ENCODE measurements around the gene NCSTN. TPM values are rescaled to one million over a fixed set of nuclear protein-coding genes. Genes with fewer than 3 reads are reported as not detected.

Gene NCSTN
- total RNA-seq, 2 experiments from 2014 or later = 64.5 to 65.3 TPM

- no peak overlapping the region for H3K4me3 Mint-ChIP-seq
- H3K27me3 Mint-ChIP-seq = peaks cover 40% of the 10 kb centered on the region
- DNase-seq = no peak
- H3K36me3 Mint-ChIP-seq (ENCODE audit: low read depth) = no peaks in the 10 kb centered on the region
- ChIA-PET POLR2A (no interaction called here), CTCF (no interaction called here)
- H3K4me1 Mint-ChIP-seq = peaks cover 6% of the 10 kb centered on the region
- H3K9me3 Mint-ChIP-seq = no peaks in the 10 kb centered on the region
- H3K27ac Mint-ChIP-seq = no peak overlapping the region
Observed at GRCh38 chr1:160403244-160403643, 60.1 kb downstream of the NCSTN start.

- H3K27me3 Mint-ChIP-seq = peaks cover 35% of the 10 kb centered on the region
- ChIA-PET CTCF (no interaction called here), POLR2A (no interaction called here)
- peaks cover 3% of the 10 kb centered on the region for H3K4me1 Mint-ChIP-seq
- no peaks in the 10 kb centered on the region for H3K9me3 Mint-ChIP-seq
- H3K36me3 Mint-ChIP-seq (ENCODE audit: low read depth) = no peaks in the 10 kb centered on the region
- no peak for DNase-seq
- no peak overlapping the region for H3K27ac Mint-ChIP-seq
- no peak overlapping the region for H3K4me3 Mint-ChIP-seq
Observed at GRCh38 chr1:160404094-160404493, 60.9 kb downstream of the NCSTN start.

GRCh38 chr1:160405331-160405877, 62.2 kb downstream of the NCSTN start:
- H3K27ac Mint-ChIP-seq = no peak overlapping the region
- ChIA-PET CTCF (no interaction called here), POLR2A (no interaction called here)
- no peaks in the 10 kb centered on the region for H3K36me3 Mint-ChIP-seq (ENCODE audit: low read depth)
- H3K9me3 Mint-ChIP-seq = no peaks in the 10 kb centered on the region
- peaks cover 28% of the 10 kb centered on the region for H3K27me3 Mint-ChIP-seq
- H3K4me1 Mint-ChIP-seq = peaks cover 2% of the 10 kb centered on the region
- no peak for DNase-seq
- no peak overlapping the region for H3K4me3 Mint-ChIP-seq

GRCh38 chr1:160406131-160406968, 63.2 kb downstream of the NCSTN start:
- Mint-ChIP-seq H3K9me3 (no peaks in the 10 kb centered on the region), H3K4me1 (no peaks in the 10 kb centered on the region), H3K36me3 (ENCODE audit: low read depth) (no peaks in the 10 kb centered on the region), H3K27ac (no peak overlapping the region), H3K4me3 (no peak overlapping the region), H3K27me3 (peaks cover 28% of the 10 kb centered on the region)
- POLR2A ChIA-PET = no interaction called here
- no peak for DNase-seq
- CTCF ChIA-PET = no interaction called here

GRCh38 chr1:160407839-160408801, 64.9 kb downstream of the NCSTN start:
- Mint-ChIP-seq H3K4me3 (no peak overlapping the region), H3K27ac (no peak overlapping the region), H3K36me3 (ENCODE audit: low read depth) (no peaks in the 10 kb centered on the region), H3K27me3 (peaks cover 14% of the 10 kb centered on the region), H3K4me1 (no peaks in the 10 kb centered on the region), H3K9me3 (no peaks in the 10 kb centered on the region)
- DNase-seq = no peak
- ChIA-PET POLR2A (no interaction called here), CTCF (no interaction called here)

Other genes with a start within 250 kb of the NCSTN start
- gene IGSF8, start 244.8 kb upstream of the NCSTN start, total RNA-seq = 10 to 100 TPM; 30.5 to 31.6 TPM
- gene ATP1A2, start 227.6 kb upstream of the NCSTN start, total RNA-seq = not detected
- gene ATP1A4, start 191.8 kb upstream of the NCSTN start, total RNA-seq = under 1 TPM in 1 of 2 experiments, not detected in 1; 0.33 TPM
- under 1 TPM in 1 of 2 experiments, not detected in 1; 0.35 TPM for gene CASQ1, start 152.8 kb upstream of the NCSTN start, total RNA-seq
- 10 to 100 TPM; 38.2 to 39.3 TPM for gene PEA15, start 138.0 kb upstream of the NCSTN start, total RNA-seq
- gene DCAF8, start 80.8 kb upstream of the NCSTN start, total RNA-seq = 100 to 1,000 TPM; 123 to 125 TPM
- gene PEX19, start 58.2 kb upstream of the NCSTN start, total RNA-seq = 10 to 100 TPM; 53.8 to 60.8 TPM
- gene COPA, start 133 bp upstream of the NCSTN start, total RNA-seq = 100 to 1,000 TPM; 145 to 146 TPM
- under 1 TPM; 0.40 to 0.43 TPM for gene NHLH1, start 23.7 kb downstream of the NCSTN start, total RNA-seq
- gene VANGL2, start 57.2 kb downstream of the NCSTN start, total RNA-seq = not detected
- 10 to 100 TPM; 32.0 to 33.8 TPM for gene SLAMF6, start 179.9 kb downstream of the NCSTN start, total RNA-seq
- gene CD84, start 236.1 kb downstream of the NCSTN start, total RNA-seq = 10 to 100 TPM; 21.6 to 23.3 TPM